ENCODE data around the gene WDR77. TPM values are rescaled to one million over a fixed set of nuclear protein-coding genes. Genes with fewer than 3 reads are reported as not detected.

The WDR77 gene
- total and polyA plus RNA-seq, 9 of the 15 experiments (the other 6 are each of a cell fraction or from before 2014, with no cell fraction given): 20.6 to 160 (median 75.3) TPM

- Histone ChIP-seq H4K20me1 (replicated peaks; ENCODE audit: control insufficient read depth, insufficient read depth, low read length) (no peaks in the 10 kb centered on the region), H3K27ac (ENCODE audit: extremely low read depth, low read depth, low read length) (no peak overlapping the region), H3K9me1 (ENCODE audit: control insufficient read depth, insufficient read depth, low read length) (no peaks in the 10 kb centered on the region), H3K9ac (ENCODE audit: insufficient read depth in 1 of 2, low read depth in 2 of 2, low read length in 2 of 2) (peak overlapping the region in 1 of 2 experiments; percentile 49; a peak in 1 of 4 replicates), H3K27me3 (ENCODE audit: control insufficient read depth in 2 of 2, insufficient read depth in 2 of 2, low read length in 2 of 2) (peaks cover 27 to 45% of the 10 kb centered on the region in 2 experiments), H3K4me3 (no peak overlapping the region), H3K4me2 (ENCODE audit: insufficient read depth, low read length) (no peak overlapping the region), H3K4me1 (replicated peaks in 1 of 2; ENCODE audit: control insufficient read depth in 2 of 2, insufficient read depth in 2 of 2, low read length in 2 of 2) (no peaks in the 10 kb centered on the region), H2AFZ (ENCODE audit: low read depth, low read length) (no peak overlapping the region), H3K79me2 (ENCODE audit: control insufficient read depth, insufficient read depth, low read length) (no peaks in the 10 kb centered on the region), H3K36me3 (ENCODE audit: control insufficient read depth, insufficient read depth, low read length) (no peaks in the 10 kb centered on the region), H3K9me3 (replicated peaks; ENCODE audit: control insufficient read depth, insufficient read depth, low read depth, low read length) (no peaks in the 10 kb centered on the region)
- ChIA-PET POLR2A (interaction anchor here (0.6 to 2.3 kb wide), 7 partner anchors 9 to 459 kb away, joined by 3 to 11 read pairs (median 3); partner anchors contain the start of gene LRIF1), CTCF (ENCODE audit: low intra/inter-chr PET ratio) (no interaction called here)
- TF ChIP-seq CTBP1 (IDR thresholded peaks at IDR 0.05; ENCODE audit: borderline replicate concordance) (no peak), TSHZ1 (CRISPR knock-in tag; IDR thresholded peaks at IDR 0.05) (no peak), MAFG (tag; conservative IDR thresholded peaks at IDR 0.05) (no peak), CEBPG (CRISPR knock-in tag; IDR thresholded peaks at IDR 0.05) (no peak), CEBPG (tag; conservative IDR thresholded peaks at IDR 0.05 in 1 of 2, IDR thresholded peaks at IDR 0.05 in 1 of 2) (peak in 1 of 2 experiments; percentile 59; a peak in 2 of 4 replicates), ZNF764 (CRISPR knock-in tag; IDR thresholded peaks at IDR 0.05; ENCODE audit: low read depth) (peak; percentile 83), MTA3 (IDR thresholded peaks at IDR 0.05; ENCODE audit: borderline replicate concordance) (no peak)
- TF ChIP-seq, protein P1, sequence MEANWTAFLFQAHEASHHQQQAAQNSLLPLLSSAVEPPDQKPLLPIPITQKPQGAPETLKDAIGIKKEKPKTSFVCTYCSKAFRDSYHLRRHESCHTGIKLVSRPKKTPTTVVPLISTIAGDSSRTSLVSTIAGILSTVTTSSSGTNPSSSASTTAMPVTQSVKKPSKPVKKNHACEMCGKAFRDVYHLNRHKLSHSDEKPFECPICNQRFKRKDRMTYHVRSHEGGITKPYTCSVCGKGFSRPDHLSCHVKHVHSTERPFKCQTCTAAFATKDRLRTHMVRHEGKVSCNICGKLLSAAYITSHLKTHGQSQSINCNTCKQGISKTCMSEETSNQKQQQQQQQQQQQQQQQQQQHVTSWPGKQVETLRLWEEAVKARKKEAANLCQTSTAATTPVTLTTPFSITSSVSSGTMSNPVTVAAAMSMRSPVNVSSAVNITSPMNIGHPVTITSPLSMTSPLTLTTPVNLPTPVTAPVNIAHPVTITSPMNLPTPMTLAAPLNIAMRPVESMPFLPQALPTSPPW (CRISPR knock-in tag; IDR thresholded peaks at IDR 0.05): peak; percentile 47
- intact Hi-C loops (cut with micrococcal nuclease): no loop called here
- DNase-seq (ENCODE audit: extremely low read depth in 1 of 4, low spot score in 3 of 4) (no peak), FAIRE-seq (no peak), ATAC-seq (peak; percentile 61)
- in situ Hi-C loops (cut with MboI): no loop called here
- BruUV-seq (replicated peaks): no TSS peak
- WGBS (ENCODE audit: insufficient coverage, low coverage, missing lambda C conversion rate): 1% methylated on average over 13 of the region's 13 CpGs
Measured at GRCh38 chr1:111422546-111423391, 26.3 kb downstream of the WDR77 start.
